NCI-H774 (cell line): ENCODE measurements around the gene ATOH7.
"Not testable (repeated sequence)": the region's sequence is repeated elsewhere in the genome, so short reads cannot be mapped to it uniquely, and the experiment has no call there.

Source experiments
- DNase-seq: peaks from one replicate; lab custom pipeline; 2025; lab: John Stamatoyannopoulos, UW

Gene ATOH7

GRCh38 chr10:68231817-68232251 lies at the start of gene ATOH7:
TSS of gene ATOH7 (minus strand) at chr10:68232113. CDS start at chr10:68231677, 436 bp downstream.
- DNase-seq = no peak

DNA sequence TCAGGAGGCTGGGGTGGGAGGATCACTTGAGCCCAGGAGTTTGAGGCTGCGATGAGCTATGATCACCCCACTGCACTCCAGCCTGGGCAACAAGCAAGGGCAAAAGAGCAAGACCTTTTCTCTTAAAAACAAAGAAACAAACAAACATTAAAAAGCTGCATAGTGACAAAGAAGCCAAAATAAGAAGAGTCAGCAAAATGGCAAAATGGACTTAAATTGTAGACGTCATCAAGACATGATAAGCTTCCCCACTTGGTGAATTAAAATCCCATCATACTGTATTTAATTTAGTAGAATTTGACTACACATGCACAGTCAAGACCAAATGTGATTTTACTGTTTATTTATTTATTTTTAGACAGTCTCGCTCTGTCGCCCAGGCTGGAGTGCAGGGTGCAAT lies 48.8 kb upstream of the ATOH7 start:
- no peak for DNase-seq

DNA sequence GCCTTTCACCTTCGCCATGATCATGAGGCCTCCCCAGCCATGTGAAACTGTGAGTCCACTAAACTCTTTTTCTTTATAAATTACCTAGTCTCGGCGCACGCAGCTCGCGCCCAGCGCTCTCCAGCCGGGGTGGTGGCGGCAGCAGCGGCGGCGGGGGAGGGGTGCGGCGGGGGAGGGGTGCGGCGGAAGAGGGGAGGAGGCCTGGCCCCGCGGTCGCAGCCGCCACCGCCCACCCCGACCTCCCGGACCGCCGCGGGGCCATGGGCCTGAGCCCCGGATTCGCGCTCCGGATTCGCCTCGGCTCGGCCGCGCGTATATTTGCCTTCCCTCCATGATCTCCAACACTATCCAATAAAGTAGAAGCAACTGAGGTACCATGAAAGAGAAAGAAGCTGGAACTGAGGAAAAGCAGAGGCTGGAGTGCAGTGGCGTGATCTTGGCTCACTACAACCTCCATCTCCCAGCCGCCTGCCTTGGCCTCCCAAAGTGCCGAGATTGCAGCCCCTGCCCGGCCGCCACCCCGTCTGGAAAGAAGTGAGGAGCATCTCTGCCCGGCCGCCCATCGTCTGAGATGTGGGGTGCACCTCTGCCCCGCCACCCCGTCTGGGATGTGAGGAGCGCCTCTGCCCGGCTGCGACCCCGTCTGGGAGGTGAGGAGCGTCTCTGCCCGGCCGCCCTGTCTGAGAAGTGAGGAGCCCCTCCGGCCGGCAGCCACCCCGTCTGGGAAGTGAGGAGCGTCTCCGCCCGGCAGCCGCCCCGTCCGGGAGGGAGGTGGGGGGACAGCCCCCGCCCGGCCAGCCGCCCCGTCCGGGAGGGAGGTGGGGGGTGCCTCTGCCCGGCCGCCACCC lies 47.2 kb upstream of the ATOH7 start:
- DNase-seq = not testable (repeated sequence)

- DNase-seq = not testable (repeated sequence)
Measured at GRCh38 chr10:68277814-68278213, 45.9 kb upstream of the ATOH7 start.

DNA sequence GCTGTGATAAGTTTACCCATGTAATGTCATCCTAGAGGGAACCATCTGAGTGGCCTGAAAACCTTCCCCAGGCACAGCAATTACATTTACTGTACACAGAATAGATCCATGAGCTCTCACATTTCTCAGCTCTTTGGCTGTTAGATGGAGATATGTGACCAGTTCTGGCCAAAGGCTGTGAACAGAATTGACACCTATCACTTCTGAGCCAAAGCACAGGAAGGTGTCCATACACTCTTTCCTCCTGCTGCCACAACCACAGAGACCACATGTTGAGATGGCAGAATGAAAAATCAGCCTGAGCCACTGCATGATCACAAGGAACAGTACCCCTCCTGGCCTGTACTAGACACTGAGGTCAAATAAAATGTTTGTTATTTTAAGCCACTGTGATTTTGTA lies 44.3 kb upstream of the ATOH7 start:
- no peak for DNase-seq

DNA sequence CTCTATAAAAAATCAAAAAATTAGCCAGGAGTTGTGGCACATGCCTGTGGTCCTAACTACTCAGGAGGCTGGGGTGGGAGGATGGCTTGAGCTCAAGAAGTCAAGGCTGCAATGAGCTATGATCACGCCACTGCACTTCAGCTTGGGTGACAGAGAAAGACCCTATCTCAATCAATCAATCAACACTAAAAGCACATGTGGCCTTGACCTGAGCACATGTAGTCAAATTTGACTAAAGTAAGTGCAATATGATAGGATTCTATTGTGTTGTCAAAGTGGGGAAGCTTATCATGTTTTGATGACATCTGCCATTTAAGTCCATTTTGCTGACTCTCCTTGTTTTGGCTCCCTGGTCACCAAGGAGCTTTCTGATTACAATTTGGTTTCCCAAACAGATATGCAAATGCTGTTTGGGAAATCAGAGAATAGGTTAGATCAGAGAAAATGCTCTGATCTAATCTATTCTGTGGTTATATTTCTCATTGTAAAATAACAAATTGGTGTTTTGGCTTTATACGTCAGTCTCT lies 43.8 kb upstream of the ATOH7 start:
- no peak for DNase-seq

- DNase-seq = no peak
Measured at GRCh38 chr10:68272833-68273232, 40.9 kb upstream of the ATOH7 start.

- DNase-seq = no peak
Measured at GRCh38 chr10:68271196-68271882, 39.4 kb upstream of the ATOH7 start.

DNA sequence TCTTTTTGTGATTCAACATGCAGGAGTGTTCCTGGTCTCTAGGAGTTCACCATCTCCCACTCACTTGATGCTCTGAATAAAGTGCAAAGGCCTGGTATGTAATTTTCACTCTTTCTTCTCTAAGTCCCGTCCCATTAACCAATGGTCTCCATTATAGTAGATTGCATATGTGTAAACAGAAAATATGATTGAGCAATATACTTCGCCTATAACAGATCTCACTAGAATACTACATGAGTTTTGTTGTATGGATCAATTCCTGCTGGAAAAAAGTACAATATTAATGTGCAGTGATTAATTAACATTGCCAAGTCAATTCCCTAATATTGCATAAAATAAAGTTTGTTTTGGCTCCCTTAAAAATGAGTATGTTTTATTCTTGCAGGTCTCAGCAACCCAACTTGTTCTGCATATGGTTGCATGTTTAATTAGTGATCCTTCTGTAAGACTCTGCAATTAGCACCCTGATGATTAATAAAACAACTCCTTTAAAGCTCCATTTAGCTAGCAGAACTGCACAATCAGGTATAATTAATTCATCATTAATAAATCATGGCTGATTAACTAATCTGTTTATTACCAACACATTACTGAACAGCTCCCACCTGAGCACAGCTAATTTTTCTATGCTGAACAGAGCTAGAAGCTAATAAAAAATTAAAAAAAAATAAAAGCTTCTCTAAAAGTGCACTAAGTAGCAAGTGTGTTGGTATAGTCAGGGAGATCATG lies 37.8 kb upstream of the ATOH7 start:
- no peak for DNase-seq

DNA sequence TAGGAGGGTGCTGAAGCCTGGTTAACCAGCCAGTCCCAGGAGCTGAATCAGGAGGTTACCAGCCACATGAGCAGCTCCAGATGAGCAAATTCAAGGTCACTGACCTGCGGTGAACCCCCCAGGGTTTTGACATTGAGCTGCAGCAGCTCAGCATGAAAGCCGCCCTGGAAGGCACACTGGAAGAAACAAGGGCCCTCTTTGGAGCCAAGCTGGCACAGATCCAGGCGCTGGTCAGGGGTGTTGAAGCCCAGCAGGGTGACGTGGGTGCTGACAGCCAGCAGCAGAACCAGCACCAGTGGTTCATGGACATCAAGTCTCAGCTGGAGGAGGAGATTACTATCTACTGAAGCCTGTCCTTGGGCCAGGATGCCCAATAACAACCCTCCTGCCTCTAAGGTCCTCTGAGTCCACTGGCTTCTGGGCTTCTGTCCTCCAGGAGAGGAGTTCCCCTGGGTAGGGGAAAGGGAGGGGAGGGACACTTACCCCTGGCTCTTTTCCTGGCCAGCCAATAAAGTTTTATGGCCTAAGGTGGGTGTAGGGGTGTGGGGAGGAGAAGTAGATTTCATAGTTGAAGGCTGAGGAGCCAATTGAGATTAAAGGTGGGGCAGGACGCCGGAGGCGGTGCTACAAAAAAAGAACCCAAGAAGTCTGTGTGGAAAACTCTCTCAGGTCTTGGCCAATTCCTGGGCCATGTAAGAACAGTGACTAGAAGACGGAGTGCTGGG lies 29.4 kb upstream of the ATOH7 start:
- DNase-seq = no peak

DNA sequence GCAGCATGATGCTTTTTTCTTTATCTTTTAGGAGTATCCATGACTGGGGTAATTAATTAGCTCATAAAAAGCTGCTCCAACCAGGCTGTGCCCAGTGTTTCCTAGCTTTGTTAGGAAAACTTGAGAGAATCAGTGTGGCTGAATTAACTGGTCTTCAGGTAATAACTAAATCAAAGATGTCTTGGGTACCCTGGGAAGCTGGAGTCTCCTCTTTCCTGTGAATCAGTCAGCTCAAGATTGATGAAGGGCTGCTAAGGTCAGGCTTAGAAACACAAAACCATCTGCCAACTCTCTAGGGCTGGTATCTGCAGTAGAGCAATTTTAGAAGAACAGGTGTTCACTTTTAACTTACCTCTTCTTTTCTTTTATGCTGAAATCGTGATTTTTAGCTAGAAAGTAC lies 21.4 kb upstream of the ATOH7 start:
- DNase-seq = no peak

DNA sequence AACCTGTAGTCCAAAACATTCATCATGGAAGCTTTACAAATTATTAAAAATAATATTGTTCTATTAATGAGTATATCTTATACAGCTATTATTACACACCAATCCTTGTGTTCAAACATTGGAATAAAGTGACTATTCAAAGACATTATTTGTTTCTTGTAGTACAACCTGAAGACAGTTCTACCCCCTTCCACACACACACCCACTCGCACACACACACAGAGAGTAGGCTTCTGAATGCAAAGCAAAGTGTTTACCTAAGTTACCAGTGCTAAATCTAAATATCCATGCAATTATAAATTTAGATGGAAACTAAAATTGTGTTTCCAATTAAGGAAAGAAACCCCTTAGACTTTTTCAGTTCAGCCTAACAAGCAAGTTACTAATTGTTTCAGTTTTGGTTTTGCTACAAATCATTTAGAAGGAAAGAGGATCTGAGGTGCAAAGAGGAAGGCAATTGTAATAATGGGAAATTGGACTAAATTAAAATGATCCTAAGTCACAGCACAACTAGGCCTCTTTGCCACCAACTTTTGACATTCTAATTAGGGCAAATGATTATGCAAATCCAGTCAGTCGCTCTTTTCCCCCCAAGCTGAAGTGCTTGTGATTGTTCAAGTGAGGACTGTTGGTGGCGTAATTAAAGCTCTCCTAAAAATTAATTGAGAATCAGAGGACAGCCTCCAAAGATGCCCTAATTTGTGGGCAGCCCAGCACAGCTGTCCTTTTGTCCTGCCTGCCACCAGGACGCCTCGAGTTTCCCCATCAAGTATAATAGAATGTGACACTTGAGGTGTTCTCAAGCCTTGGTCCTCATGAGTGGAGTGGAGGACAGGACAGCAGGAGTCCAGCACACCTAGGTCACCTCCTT lies 19.9 kb upstream of the ATOH7 start:
- no peak for DNase-seq

DNA sequence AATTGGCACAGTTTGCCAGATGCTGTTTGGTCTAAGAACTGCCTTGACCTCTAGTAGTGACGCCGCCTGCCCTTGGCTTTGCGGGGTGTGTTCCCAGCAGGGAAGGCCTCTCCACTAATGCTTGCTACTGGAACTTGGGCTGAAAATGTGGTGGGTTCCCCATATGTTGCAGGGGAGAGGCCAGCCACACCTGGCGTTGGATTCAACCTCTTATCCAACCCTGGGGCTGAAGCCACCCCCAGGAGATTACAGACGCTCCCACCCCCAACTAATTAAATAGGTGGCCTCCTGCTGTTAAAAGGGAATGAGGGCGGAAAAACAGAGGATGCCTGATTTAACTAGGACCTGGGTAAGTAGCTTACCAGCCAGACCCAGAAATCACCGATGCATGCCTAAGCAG lies 19.2 kb upstream of the ATOH7 start:
- no peak for DNase-seq

GRCh38 chr10:68249297-68249696 lies 17.4 kb upstream of the ATOH7 start:
- no peak for DNase-seq

- DNase-seq = no peak
Measured at GRCh38 chr10:68247931-68248330, 16.0 kb upstream of the ATOH7 start.

GRCh38 chr10:68246397-68246796 lies 14.5 kb upstream of the ATOH7 start:
- not testable (repeated sequence) for DNase-seq

DNA sequence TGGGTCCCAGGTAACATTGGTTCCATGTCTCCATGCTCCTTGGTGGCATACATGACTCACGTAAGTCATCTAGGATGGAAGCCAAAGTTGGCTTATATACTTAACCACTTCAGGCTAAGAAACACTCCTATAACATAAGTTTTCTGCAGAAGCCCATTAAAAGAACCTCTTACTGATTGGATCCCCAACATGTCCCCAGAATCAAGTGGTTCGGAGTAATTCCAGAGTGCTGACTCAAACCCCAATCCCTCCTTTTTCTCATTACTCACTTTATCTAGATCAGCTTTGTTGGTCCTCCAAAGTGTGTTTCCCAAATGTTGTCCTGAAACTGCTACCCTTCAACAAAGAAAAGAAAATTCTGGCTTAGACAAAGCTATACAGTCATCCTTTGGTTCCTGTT lies 10.1 kb upstream of the ATOH7 start:
- DNase-seq = no peak

DNA sequence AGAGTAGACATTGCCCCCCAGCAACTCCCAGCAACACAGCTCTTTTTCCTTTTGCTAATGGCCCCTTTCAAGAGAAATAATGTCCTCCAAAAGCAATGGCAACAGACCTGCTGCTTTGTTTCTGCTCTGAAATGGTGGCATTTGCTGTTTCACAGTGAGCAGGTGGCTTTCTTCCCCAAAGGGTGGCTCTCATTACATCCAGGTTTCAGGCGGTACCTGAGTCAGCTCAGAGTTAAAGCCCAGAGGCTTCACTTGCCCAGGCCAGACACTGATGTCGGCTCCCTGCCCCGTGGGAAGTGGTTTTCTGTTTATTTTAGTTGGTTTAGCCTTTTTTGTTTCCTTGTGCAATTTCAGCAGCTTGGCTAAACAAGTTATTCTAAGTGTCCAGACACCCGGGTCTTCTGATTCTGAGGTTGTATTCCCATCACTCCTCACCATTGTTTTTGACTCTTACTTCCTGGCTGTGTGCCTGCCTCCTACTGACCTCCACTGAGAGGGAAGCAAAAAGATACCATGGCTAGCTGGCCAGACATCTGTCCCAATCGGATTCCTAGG lies 7.8 kb upstream of the ATOH7 start:
- DNase-seq = no peak

DNA sequence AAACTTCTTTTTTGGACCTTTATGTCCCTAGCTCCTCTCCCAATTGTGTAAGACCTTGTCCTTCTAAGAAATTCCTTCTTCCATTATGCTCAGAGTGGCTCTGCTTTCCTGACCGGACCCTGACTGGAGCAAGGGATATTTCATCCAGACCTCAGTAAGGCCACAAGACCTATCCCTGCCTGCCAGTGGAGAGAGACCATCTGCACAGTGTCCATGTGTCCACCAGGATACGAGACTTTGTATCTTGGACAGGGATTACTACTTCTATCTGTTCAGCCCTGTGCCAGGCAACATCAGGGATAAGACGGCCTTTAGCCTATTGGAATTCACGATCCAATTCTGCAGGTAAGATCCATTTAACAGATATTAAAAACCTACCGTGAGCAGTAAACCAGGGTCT lies 7.2 kb upstream of the ATOH7 start:
- DNase-seq = no peak

GRCh38 chr10:68238371-68238770 lies 6.5 kb upstream of the ATOH7 start:
- no peak for DNase-seq

DNA sequence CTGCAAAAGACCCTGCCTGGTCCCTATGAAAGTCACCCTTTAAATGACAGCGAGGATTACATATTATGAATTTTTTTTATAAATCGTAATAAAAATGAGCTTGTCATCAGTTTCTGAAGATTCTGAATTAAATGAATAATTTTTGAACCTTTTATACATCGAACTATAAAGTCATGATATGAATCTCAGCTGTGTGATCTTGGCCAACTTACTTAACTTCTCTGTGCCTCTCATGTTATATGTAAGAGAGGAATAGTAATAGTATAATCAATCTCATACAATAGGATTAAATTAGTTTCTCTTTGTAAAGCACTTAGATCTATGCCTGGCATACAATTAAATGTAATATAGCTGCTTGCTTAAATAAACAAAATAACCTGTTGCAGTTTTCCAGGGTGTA lies 5.3 kb upstream of the ATOH7 start:
- DNase-seq = no peak
